ENCODE measurements around the gene BRPF1. TPM values are rescaled to one million over a fixed set of nuclear protein-coding genes. Genes with fewer than 3 reads are reported as not detected.

The BRPF1 gene
- total RNA-seq, 1 donor, result 17.3 TPM

- no peak for DNase-seq (ENCODE audit: low read depth)
- no peak for TF ChIP-seq CTCF (IDR thresholded peaks at IDR 0.05; ENCODE audit: insufficient read depth, low read depth, low read length)
- no peak overlapping the region for H3K4me3 ChIP-seq (ENCODE audit: low read depth, low read length)
Measured at GRCh38 chr3:9687514-9687913, 44.0 kb upstream of the BRPF1 start.

GRCh38 chr3:9688961-9689360 lies 42.6 kb upstream of the BRPF1 start:
- TF ChIP-seq CTCF (IDR thresholded peaks at IDR 0.05; ENCODE audit: insufficient read depth, low read depth, low read length), result no peak
- no peak for DNase-seq (ENCODE audit: low read depth)
- H3K4me3 ChIP-seq (ENCODE audit: low read depth, low read length), result no peak overlapping the region

- DNase-seq (ENCODE audit: low read depth), result no peak
- no peak overlapping the region for H3K4me3 ChIP-seq (ENCODE audit: low read depth, low read length)
- no peak for TF ChIP-seq CTCF (IDR thresholded peaks at IDR 0.05; ENCODE audit: insufficient read depth, low read depth, low read length)
Measured at GRCh38 chr3:9689757-9690156, 41.8 kb upstream of the BRPF1 start.

GRCh38 chr3:9690451-9691450 lies 40.8 kb upstream of the BRPF1 start:
- no peak overlapping the region for H3K4me3 ChIP-seq (ENCODE audit: low read depth, low read length)
- TF ChIP-seq CTCF (IDR thresholded peaks at IDR 0.05; ENCODE audit: insufficient read depth, low read depth, low read length), result no peak
- peak; percentile 34 for DNase-seq (ENCODE audit: low read depth)

- DNase-seq (ENCODE audit: low read depth), result no peak
- no peak for TF ChIP-seq CTCF (IDR thresholded peaks at IDR 0.05; ENCODE audit: insufficient read depth, low read depth, low read length)
- no peak overlapping the region for H3K4me3 ChIP-seq (ENCODE audit: low read depth, low read length)
Measured at GRCh38 chr3:9691636-9692035, 39.9 kb upstream of the BRPF1 start.

GRCh38 chr3:9692416-9692815 lies 39.1 kb upstream of the BRPF1 start:
- DNase-seq (ENCODE audit: low read depth), result no peak
- H3K4me3 ChIP-seq (ENCODE audit: low read depth, low read length), result no peak overlapping the region
- TF ChIP-seq CTCF (IDR thresholded peaks at IDR 0.05; ENCODE audit: insufficient read depth, low read depth, low read length), result no peak
